ENCODE data around the gene SULT1C2.
"Not testable (repeated sequence)": the region's sequence is repeated elsewhere in the genome, so short reads cannot be mapped to it uniquely, and the experiment has no call there.

SULT1C2 gene

GRCh38 chr2:108348816-108349570 lies 60.3 kb downstream of the SULT1C2 start:
- DNase-seq (ENCODE audit: low spot score) (no peak), FAIRE-seq (no peak)

GRCh38 chr2:108349571-108349928 lies 60.9 kb downstream of the SULT1C2 start:
- DNase-seq (ENCODE audit: low spot score), result no peak
- no peak for FAIRE-seq

- no peak for FAIRE-seq
- no peak for DNase-seq (ENCODE audit: low spot score)
Observed at GRCh38 chr2:108351889-108352288, 63.2 kb downstream of the SULT1C2 start.

- no peak for FAIRE-seq
- DNase-seq (ENCODE audit: low spot score), result no peak
Observed at GRCh38 chr2:108354136-108354535, 65.4 kb downstream of the SULT1C2 start.

GRCh38 chr2:108355906-108356734 lies 67.4 kb downstream of the SULT1C2 start:
- no peak for DNase-seq (ENCODE audit: low spot score)
- peak; percentile 5 for FAIRE-seq

GRCh38 chr2:108359336-108359735 lies 70.6 kb downstream of the SULT1C2 start:
- DNase-seq (ENCODE audit: low spot score), result not testable (repeated sequence)

More at GRCh38 chr2:108359336-108359735, 70.6 kb downstream of the SULT1C2 start:
- FAIRE-seq, result not testable (repeated sequence)

Data from urothelium cell line (cell line).